Measurements from ENCODE around the gene EPGN.

DNA sequence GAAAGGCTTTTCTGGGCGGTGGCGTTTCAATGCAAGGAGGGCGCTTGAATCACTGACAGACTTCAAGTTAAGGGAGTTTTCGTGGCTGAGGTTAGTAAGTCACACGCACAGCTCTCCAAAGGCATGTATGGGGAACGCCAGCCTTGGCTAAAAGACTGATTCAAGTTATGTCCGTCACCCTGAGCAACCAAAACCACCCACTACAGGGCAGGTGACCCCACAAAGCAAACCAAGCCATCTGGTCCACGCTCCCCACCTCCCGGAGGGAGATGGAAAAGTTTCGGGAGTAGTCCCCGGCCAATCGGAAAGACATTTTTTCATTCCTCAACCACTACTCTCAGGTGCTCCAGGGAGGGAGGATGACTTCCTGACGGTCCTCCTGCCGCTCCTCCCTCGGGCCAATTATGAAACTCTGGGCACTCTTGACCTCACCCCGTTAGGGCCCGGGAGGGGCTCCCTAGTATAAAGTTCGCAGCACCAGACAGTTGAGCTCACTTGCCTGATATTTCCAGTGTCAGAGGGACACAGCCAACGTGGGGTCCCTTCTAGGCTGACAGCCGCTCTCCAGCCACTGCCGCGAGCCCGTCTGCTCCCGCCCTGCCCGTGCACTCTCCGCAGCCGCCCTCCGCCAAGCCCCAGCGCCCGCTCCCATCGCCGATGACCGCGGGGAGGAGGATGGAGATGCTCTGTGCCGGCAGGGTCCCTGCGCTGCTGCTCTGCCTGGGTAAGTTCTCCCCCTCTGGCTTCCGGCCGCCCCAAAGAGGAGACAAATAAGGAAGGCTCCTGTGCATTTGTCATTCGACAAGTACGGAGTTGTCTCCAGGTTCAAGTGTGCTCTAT, 56.6 kb downstream of the EPGN start, which contains the start of gene EREG:
- TF ChIP-seq, protein P1, sequence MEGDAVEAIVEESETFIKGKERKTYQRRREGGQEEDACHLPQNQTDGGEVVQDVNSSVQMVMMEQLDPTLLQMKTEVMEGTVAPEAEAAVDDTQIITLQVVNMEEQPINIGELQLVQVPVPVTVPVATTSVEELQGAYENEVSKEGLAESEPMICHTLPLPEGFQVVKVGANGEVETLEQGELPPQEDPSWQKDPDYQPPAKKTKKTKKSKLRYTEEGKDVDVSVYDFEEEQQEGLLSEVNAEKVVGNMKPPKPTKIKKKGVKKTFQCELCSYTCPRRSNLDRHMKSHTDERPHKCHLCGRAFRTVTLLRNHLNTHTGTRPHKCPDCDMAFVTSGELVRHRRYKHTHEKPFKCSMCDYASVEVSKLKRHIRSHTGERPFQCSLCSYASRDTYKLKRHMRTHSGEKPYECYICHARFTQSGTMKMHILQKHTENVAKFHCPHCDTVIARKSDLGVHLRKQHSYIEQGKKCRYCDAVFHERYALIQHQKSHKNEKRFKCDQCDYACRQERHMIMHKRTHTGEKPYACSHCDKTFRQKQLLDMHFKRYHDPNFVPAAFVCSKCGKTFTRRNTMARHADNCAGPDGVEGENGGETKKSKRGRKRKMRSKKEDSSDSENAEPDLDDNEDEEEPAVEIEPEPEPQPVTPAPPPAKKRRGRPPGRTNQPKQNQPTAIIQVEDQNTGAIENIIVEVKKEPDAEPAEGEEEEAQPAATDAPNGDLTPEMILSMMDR (conservative IDR thresholded peaks at IDR 0.05; ENCODE audit: low read depth, low read length), result no peak
- TF ChIP-seq EZH2 (IDR thresholded peaks at IDR 0.05; ENCODE audit: borderline replicate concordance, low read depth, low read length, poor library complexity, severe bottlenecking), result no peak
